GM18870 (cell line): ENCODE results near the gene PHYKPL.
"Not testable (repeated sequence)": the region's sequence is repeated elsewhere in the genome, so short reads cannot be mapped to it uniquely, and the experiment has no call there.

ENCODE experiments used
- ATAC-seq: cut with Tn5 transposase; IDR thresholded peaks from one replicate; pipeline ENCODE4 v1.9.1; 2021; ENCODE audit warnings: moderate library complexity; ENCODE audit not compliant: unreplicated experiment

PHYKPL gene

GRCh38 chr5:178208540-178209227 lies 23.9 kb downstream of the PHYKPL start:
- no peak for ATAC-seq

GRCh38 chr5:178207917-178208280 lies 24.7 kb downstream of the PHYKPL start:
- no peak for ATAC-seq

- no peak for ATAC-seq
These were observed 25.3 kb downstream of the PHYKPL start for GRCh38 chr5:178207183-178207916.

- ATAC-seq: no peak
These were observed 26.2 kb downstream of the PHYKPL start for GRCh38 chr5:178206166-178207101.

- no peak for ATAC-seq
These were observed 26.9 kb downstream of the PHYKPL start for GRCh38 chr5:178205749-178206047.

- peak; percentile 19 for ATAC-seq
These were observed 27.5 kb downstream of the PHYKPL start for GRCh38 chr5:178204935-178205748.

- ATAC-seq: peak; percentile 89
These were observed 28.2 kb downstream of the PHYKPL start, which contains the start of gene HNRNPAB for GRCh38 chr5:178204182-178204934. HNRNPAB (plus strand) TSS chr5:178204533; CDS start chr5:178204838, 305 bp downstream.

GRCh38 chr5:178203670-178204181 lies 28.9 kb downstream of the PHYKPL start:
- ATAC-seq: no peak

- ATAC-seq: no peak
These were observed 30.1 kb downstream of the PHYKPL start for GRCh38 chr5:178202541-178202940.

- ATAC-seq: no peak
These were observed 30.7 kb downstream of the PHYKPL start for GRCh38 chr5:178201927-178202235.

GRCh38 chr5:178201221-178201926 lies 31.2 kb downstream of the PHYKPL start:
- no peak for ATAC-seq

- ATAC-seq: no peak
These were observed 32.8 kb downstream of the PHYKPL start for GRCh38 chr5:178199581-178200434.

- ATAC-seq: no peak
These were observed 33.9 kb downstream of the PHYKPL start for GRCh38 chr5:178198706-178199105.

- ATAC-seq: not testable (repeated sequence)
These were observed 34.5 kb downstream of the PHYKPL start for GRCh38 chr5:178198151-178198550.

- ATAC-seq: no peak
These were observed 35.6 kb downstream of the PHYKPL start for GRCh38 chr5:178196986-178197385.

- ATAC-seq: no peak
These were observed 36.3 kb downstream of the PHYKPL start for GRCh38 chr5:178196281-178196812.

GRCh38 chr5:178194026-178194425 lies 38.6 kb downstream of the PHYKPL start:
- ATAC-seq: no peak

GRCh38 chr5:178193251-178193809 lies 39.3 kb downstream of the PHYKPL start:
- no peak for ATAC-seq
